NCI-H1436 treated with DMSO at 0.1 percent for 48 hours (cell line): ENCODE measurements around the gene VTA1.
"Not testable (repeated sequence)": the region's sequence is repeated elsewhere in the genome, so short reads cannot be mapped to it uniquely, and the experiment has no call there.

Source experiments
- DNase-seq: peaks from one replicate; lab custom pipeline; 2025; lab: John Stamatoyannopoulos, UW

VTA1 gene

GRCh38 chr6:142172758-142173157 lies 25.7 kb downstream of the VTA1 start:
- no peak for DNase-seq

GRCh38 chr6:142173980-142174379 lies 26.9 kb downstream of the VTA1 start:
- DNase-seq = no peak

GRCh38 chr6:142174703-142175102 lies 27.6 kb downstream of the VTA1 start:
- no peak for DNase-seq

- DNase-seq = no peak
Observed at GRCh38 chr6:142178129-142178528, 31.1 kb downstream of the VTA1 start.

GRCh38 chr6:142182004-142182403 lies 34.9 kb downstream of the VTA1 start:
- no peak for DNase-seq

- no peak for DNase-seq
Observed at GRCh38 chr6:142183351-142183750, 36.3 kb downstream of the VTA1 start.

GRCh38 chr6:142184307-142184706 lies 37.2 kb downstream of the VTA1 start:
- DNase-seq = no peak

- DNase-seq = no peak
Observed at GRCh38 chr6:142185641-142186040, 38.6 kb downstream of the VTA1 start.

GRCh38 chr6:142187209-142187608 lies 40.1 kb downstream of the VTA1 start:
- DNase-seq = peak; percentile 12

GRCh38 chr6:142188341-142188740 lies 41.3 kb downstream of the VTA1 start:
- DNase-seq = not testable (repeated sequence)

- no peak for DNase-seq
Observed at GRCh38 chr6:142189057-142189456, 42.0 kb downstream of the VTA1 start.

GRCh38 chr6:142192343-142192742 lies 45.3 kb downstream of the VTA1 start:
- DNase-seq = no peak

- DNase-seq = no peak
Observed at GRCh38 chr6:142193621-142194020, 46.6 kb downstream of the VTA1 start.

- DNase-seq = no peak
Observed at GRCh38 chr6:142195862-142196541, 48.9 kb downstream of the VTA1 start.

- DNase-seq = no peak
Observed at GRCh38 chr6:142200846-142201628, 54.0 kb downstream of the VTA1 start.

- no peak for DNase-seq
Observed at GRCh38 chr6:142207265-142207877, 60.3 kb downstream of the VTA1 start.

- no peak for DNase-seq
Observed at GRCh38 chr6:142210606-142211005, 63.5 kb downstream of the VTA1 start.

- DNase-seq = no peak
Observed at GRCh38 chr6:142213402-142213801, 66.3 kb downstream of the VTA1 start.

GRCh38 chr6:142218446-142218845 lies 71.4 kb downstream of the VTA1 start:
- DNase-seq = no peak

GRCh38 chr6:142222022-142222421 lies 75.0 kb downstream of the VTA1 start:
- DNase-seq = no peak

GRCh38 chr6:142223938-142224337 lies 76.9 kb downstream of the VTA1 start:
- no peak for DNase-seq

GRCh38 chr6:142225115-142225514 lies 78.1 kb downstream of the VTA1 start:
- no peak for DNase-seq

- no peak for DNase-seq
Observed at GRCh38 chr6:142225552-142225951, 78.5 kb downstream of the VTA1 start.
